ENCODE results near the gene FAM200A. TPM values are rescaled to one million over a fixed set of nuclear protein-coding genes. Genes with fewer than 3 reads are reported as not detected.
A peak's percentile ranks its signal among the peaks of the same experiment; 100 is the strongest.

The FAM200A gene
- total RNA-seq, 1 donor from 2014 or later = 6.8 TPM

DNA sequence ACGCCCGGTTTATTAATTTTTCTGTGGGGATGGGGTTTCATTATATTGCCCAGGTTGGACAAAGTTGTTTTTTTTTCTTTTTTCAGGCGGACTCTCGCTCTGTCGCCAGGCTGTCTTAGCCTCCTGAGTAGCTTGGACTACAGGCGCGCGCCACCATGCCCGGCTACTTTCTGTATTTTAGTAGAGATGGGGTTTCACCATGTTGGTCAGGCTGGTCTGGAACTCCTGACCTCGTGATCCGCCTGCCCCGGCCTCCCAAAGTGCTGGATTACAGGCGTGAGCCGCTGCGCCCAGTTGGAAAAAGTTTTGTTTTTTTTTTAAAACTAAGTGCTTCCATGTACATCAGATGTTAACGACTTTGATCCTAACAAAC, 51.3 kb downstream of the FAM200A start:
- H3K27me3 Mint-ChIP-seq (ENCODE audit: unreplicated experiment) = peaks cover 17% of the 10 kb centered on the region
- no peaks in the 10 kb centered on the region for H3K9me3 Mint-ChIP-seq (ENCODE audit: unreplicated experiment)
- peaks cover 36% of the 10 kb centered on the region for H3K4me1 Mint-ChIP-seq (ENCODE audit: unreplicated experiment)
- DNase-seq (ENCODE audit: low spot score) = no peak
- H3K4me3 Mint-ChIP-seq (ENCODE audit: unreplicated experiment) = peak overlapping the region; percentile 100
- peaks cover 19% of the 10 kb centered on the region for H3K36me3 Mint-ChIP-seq (ENCODE audit: low read depth, unreplicated experiment)
- TF ChIP-seq, protein P1, sequence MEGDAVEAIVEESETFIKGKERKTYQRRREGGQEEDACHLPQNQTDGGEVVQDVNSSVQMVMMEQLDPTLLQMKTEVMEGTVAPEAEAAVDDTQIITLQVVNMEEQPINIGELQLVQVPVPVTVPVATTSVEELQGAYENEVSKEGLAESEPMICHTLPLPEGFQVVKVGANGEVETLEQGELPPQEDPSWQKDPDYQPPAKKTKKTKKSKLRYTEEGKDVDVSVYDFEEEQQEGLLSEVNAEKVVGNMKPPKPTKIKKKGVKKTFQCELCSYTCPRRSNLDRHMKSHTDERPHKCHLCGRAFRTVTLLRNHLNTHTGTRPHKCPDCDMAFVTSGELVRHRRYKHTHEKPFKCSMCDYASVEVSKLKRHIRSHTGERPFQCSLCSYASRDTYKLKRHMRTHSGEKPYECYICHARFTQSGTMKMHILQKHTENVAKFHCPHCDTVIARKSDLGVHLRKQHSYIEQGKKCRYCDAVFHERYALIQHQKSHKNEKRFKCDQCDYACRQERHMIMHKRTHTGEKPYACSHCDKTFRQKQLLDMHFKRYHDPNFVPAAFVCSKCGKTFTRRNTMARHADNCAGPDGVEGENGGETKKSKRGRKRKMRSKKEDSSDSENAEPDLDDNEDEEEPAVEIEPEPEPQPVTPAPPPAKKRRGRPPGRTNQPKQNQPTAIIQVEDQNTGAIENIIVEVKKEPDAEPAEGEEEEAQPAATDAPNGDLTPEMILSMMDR (IDR thresholded peaks at IDR 0.05; ENCODE audit: unreplicated experiment) = no peak
- H3K27ac Mint-ChIP-seq (ENCODE audit: unreplicated experiment) = peak overlapping the region; percentile 100

GRCh38 chr7:99499721-99500636, 51.9 kb downstream of the FAM200A start, which contains the start of gene ZNF394:
Gene ZNF394, minus strand, starts transcription at chr7:99500281. Its CDS starts 188 bp downstream, at chr7:99500093.
- Mint-ChIP-seq H3K9me3 (ENCODE audit: unreplicated experiment) (no peaks in the 10 kb centered on the region), H3K27me3 (ENCODE audit: unreplicated experiment) (peaks cover 14% of the 10 kb centered on the region), H3K4me1 (ENCODE audit: unreplicated experiment) (peaks cover 32% of the 10 kb centered on the region), H3K36me3 (ENCODE audit: low read depth, unreplicated experiment) (peaks cover 17% of the 10 kb centered on the region), H3K27ac (ENCODE audit: unreplicated experiment) (peak within 1 kb of the TSS; percentile 100), H3K4me3 (ENCODE audit: unreplicated experiment) (peak within 1 kb of the TSS; percentile 100)
- TF ChIP-seq, protein P1 (IDR thresholded peaks at IDR 0.05; ENCODE audit: unreplicated experiment) = no peak
- DNase-seq (ENCODE audit: low spot score) = peak; percentile 74

DNA sequence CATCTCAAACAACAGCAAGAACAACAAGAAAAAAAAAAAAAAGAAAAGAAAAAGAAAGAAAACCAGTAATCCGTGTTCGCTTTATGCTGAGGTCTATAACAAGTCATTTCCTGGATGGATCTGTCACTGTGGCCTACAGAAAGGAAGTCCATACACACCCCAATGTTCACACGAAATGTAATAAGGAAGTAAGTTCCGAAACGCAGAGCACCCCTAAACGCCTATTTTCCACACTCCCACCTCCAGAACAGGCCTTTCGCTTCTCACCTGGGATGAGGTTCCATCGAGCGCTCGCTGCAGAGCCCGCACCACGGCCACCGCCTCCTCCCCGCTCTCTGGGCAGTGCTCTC, 52.6 kb downstream of the FAM200A start:
- DNase-seq (ENCODE audit: low spot score) = no peak
- Mint-ChIP-seq H3K9me3 (ENCODE audit: unreplicated experiment) (no peaks in the 10 kb centered on the region), H3K27ac (ENCODE audit: unreplicated experiment) (peak overlapping the region; percentile 100), H3K36me3 (ENCODE audit: low read depth, unreplicated experiment) (peaks cover 20% of the 10 kb centered on the region), H3K27me3 (ENCODE audit: unreplicated experiment) (peaks cover 12% of the 10 kb centered on the region), H3K4me1 (ENCODE audit: unreplicated experiment) (peaks cover 30% of the 10 kb centered on the region), H3K4me3 (ENCODE audit: unreplicated experiment) (peak overlapping the region; percentile 100)
- TF ChIP-seq, protein P1 (IDR thresholded peaks at IDR 0.05; ENCODE audit: unreplicated experiment) = no peak

DNA sequence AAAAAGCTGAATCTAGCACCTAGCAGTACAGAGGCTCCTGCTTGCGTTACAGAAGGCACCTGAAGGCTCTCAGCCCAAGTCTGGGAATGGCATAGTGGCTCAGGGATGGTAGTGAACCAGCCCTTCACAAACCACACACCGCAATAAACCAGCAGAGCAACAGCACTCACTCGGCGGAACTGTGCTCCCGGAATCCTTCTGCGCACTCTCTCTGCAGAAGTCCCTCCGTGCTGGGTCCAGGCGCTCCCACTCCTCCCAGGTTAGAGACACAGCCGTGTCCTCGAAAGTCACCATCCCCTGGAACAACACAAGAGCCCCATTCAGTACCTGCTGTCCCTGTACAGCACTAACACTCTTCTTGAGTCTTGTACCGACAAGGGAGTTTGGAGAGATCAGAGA, 53.4 kb downstream of the FAM200A start:
- Mint-ChIP-seq H3K9me3 (ENCODE audit: unreplicated experiment) (no peaks in the 10 kb centered on the region), H3K36me3 (ENCODE audit: low read depth, unreplicated experiment) (peaks cover 28% of the 10 kb centered on the region), H3K4me1 (ENCODE audit: unreplicated experiment) (peaks cover 30% of the 10 kb centered on the region), H3K27me3 (ENCODE audit: unreplicated experiment) (peaks cover 12% of the 10 kb centered on the region), H3K27ac (ENCODE audit: unreplicated experiment) (peak overlapping the region; percentile 100), H3K4me3 (ENCODE audit: unreplicated experiment) (peak overlapping the region; percentile 100)
- no peak for DNase-seq (ENCODE audit: low spot score)
- TF ChIP-seq, protein P1 (IDR thresholded peaks at IDR 0.05; ENCODE audit: unreplicated experiment) = no peak

Measured in endothelial cell (in vitro differentiated cells).